ENCODE results near the gene ATG13. TPM values are rescaled to one million over a fixed set of nuclear protein-coding genes. Genes with fewer than 3 reads are reported as not detected.

ATG13 gene
- total and polyA plus RNA-seq, 9 donors = 37.2 to 119 (median 54.5) TPM

- no peak overlapping the region for H3K4me3 ChIP-seq
- intact Hi-C loops (cut with DNase I) = no loop called here
- DNase-seq = no peak
- no peak for TF ChIP-seq POLR2A (IDR thresholded peaks at IDR 0.05)
- no peak for TF ChIP-seq CTCF (IDR thresholded peaks at IDR 0.05)
- TF ChIP-seq EP300 (IDR thresholded peaks at IDR 0.05) = no peak
- H3K4me1 ChIP-seq (ENCODE audit: insufficient read depth) = no peaks in the 10 kb centered on the region
- H3K27me3 ChIP-seq = no peaks in the 10 kb centered on the region
- H3K9me3 ChIP-seq = no peaks in the 10 kb centered on the region
- 78 to 90% (median 87%) methylated on average over 11 of the region's 11 CpGs for WGBS, 3 donors
- H3K27ac ChIP-seq = no peak overlapping the region
- no peaks in the 10 kb centered on the region for H3K36me3 ChIP-seq
These were observed 65.7 kb downstream of the ATG13 start for GRCh38 chr11:46682773-46683752.

DNA sequence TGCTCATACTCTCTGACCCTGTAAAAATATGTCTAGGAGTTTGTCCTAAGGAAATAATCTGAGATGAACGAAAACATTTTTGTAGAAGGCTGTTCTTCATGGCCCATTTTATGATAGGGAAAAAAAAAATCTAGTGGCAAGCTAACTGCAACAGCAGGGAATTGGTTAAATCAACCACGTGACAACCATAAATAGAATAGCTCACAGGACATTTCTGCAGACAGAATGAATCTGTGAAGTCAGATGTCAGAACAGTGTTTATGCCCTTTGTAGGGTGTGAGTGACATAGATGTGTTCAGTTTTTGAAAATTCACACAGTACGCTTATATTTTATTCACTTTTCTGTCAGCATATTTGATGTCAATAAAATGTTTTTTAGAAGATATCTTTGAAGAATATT, 67.0 kb downstream of the ATG13 start:
- no peak for DNase-seq
- no peaks in the 10 kb centered on the region for H3K9me3 ChIP-seq
- H3K36me3 ChIP-seq = no peaks in the 10 kb centered on the region
- TF ChIP-seq EP300 (IDR thresholded peaks at IDR 0.05) (no peak), POLR2A (IDR thresholded peaks at IDR 0.05) (no peak), CTCF (IDR thresholded peaks at IDR 0.05) (no peak)
- no peak overlapping the region for H3K27ac ChIP-seq
- 48 to 62% (median 58%) methylated on average over 3 of the region's 3 CpGs for WGBS, 3 donors
- no peak overlapping the region for H3K4me3 ChIP-seq
- intact Hi-C loops (cut with DNase I) = no loop called here
- H3K4me1 ChIP-seq (ENCODE audit: insufficient read depth) = no peaks in the 10 kb centered on the region
- H3K27me3 ChIP-seq = no peaks in the 10 kb centered on the region

DNA sequence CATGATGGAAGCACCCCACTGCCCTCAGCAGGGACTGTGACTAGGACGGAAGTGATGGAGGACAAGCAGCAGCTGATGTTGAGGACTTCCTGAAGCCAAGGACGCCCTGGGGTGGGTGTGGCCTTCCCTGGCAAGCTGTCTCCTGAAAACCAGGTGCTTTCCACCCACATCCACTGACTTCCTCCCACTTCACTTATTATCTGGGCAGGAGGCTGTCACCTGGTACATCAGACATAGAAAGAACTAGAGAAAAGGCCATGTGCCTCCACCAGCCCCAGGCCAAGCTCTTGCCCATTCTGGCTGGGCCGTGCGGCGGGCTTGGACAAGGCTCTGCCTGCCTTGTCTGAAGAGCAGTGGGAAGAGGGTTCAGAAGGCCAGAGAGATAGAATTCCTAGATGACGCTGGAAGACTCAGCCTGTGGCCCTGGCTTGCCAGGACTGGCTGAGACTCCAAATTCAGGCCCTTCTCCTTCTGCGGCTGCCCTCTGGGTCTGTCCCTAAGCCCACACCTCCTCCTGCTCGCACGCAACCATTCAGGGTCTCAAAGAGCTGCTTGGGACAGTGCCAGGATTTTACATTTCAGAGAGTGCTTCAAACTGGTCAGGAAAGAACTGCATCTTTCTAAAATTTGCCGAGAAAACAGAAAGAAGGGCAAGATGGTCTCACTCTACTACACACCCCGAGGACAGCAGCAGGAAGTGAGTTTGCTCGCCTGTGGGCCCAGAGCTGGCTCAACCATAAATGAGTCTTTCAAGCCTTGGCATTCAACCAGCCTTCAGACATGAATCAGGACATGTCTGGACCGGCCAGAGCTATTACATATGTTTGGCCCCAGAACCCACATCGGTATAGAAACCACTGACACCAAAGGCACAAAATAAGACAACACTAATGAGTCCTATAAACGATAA, 69.8 kb downstream of the ATG13 start:
- no peak for TF ChIP-seq EP300 (IDR thresholded peaks at IDR 0.05)
- no peak for TF ChIP-seq POLR2A (IDR thresholded peaks at IDR 0.05)
- no peak for TF ChIP-seq CTCF (IDR thresholded peaks at IDR 0.05)
- Histone ChIP-seq H3K27me3 (no peaks in the 10 kb centered on the region), H3K9me3 (no peaks in the 10 kb centered on the region), H3K4me3 (no peak overlapping the region), H3K27ac (no peak overlapping the region), H3K4me1 (ENCODE audit: insufficient read depth) (no peaks in the 10 kb centered on the region), H3K36me3 (no peaks in the 10 kb centered on the region)
- intact Hi-C loops (cut with DNase I) = no loop called here
- 66 to 71% (median 67%) methylated on average over 15 of the region's 15 CpGs for WGBS, 3 donors
- DNase-seq = no peak

DNA sequence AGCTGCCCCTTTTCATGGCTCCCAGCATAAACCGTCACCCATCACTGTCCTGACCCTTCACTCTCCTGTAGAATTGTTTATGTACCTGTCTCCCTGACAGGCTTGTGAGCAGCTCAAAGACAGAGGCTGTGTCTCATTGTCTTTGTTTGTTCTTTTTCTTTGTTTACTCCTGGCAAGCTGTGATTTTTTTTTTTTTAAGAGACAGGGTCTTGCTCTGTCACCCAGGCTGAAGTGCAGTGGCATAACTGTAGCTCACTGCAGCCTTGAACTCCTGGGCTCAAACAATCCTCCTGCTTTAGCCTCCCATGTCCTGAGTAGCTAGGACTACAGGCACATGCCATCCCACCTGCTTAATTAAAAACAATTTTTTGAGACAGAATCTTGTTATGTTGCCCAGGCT, 73.3 kb downstream of the ATG13 start:
- no peak for TF ChIP-seq EP300 (IDR thresholded peaks at IDR 0.05)
- no peak for TF ChIP-seq CTCF (IDR thresholded peaks at IDR 0.05)
- no peak for TF ChIP-seq POLR2A (IDR thresholded peaks at IDR 0.05)
- Histone ChIP-seq H3K9me3 (no peaks in the 10 kb centered on the region), H3K36me3 (no peaks in the 10 kb centered on the region), H3K4me1 (ENCODE audit: insufficient read depth) (peaks cover under 1% of the 10 kb centered on the region), H3K27ac (no peak overlapping the region), H3K4me3 (no peak overlapping the region), H3K27me3 (no peaks in the 10 kb centered on the region)
- 95 to 97% (median 96%) methylated on average over 1 of the region's 1 CpG for WGBS, 3 donors
- intact Hi-C loops (cut with DNase I) = no loop called here
- DNase-seq = no peak

Data from ovary (tissue), 9 donors.